GM12874 (cell line): Measurements from ENCODE around the gene LINGO3.
A peak's percentile ranks its signal among the peaks of the same experiment; 100 is the strongest.

Experiments
- TF ChIP-seq, protein P1 (sequence below): IDR thresholded peaks from 2 replicates; pipeline ENCODE4 v1.5.1; 2011; ENCODE audit warnings: low read depth, mild to moderate bottlenecking, control low read depth, low read length, moderate library complexity; ENCODE audit not compliant: insufficient read depth

LINGO3 gene

DNA sequence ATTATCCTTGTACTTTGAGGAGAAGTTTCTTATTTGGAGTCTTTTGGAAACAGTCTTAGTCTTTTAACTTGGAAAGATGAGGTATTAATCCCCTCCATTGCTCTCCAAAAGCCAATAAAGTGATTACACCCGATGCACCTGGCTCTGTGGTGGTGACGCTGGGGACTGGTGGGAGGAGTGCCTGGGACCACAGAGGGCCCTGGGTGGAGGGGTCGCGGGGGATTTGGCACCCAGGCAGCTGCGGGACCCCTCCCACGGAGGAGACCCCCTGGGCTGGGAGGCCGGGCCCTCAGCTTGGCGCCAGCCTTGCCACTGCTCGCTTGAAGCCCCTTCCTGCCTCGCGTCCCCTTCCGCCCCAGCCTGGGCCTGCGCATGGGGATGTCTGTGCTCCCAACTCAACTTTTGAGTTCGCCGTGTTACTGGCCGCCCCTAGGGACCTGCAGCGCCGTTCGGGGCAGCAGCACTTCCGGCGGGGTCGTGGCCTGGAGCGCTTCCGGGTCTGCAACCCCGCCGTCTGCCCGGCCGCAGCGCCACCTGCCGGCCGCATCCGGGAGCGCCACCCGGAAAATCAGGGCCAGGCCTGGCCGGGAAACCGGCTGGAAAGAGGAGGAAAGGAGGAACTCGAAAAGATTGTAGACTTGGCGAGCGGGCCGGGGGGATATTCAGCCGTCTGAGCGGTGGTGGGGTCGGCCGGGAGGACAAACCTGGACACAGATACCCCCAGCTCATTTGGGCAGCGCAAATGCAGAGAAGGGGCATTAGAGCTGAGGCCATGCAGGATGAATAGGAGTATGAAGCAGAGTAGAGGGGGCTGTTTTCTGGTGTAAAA, 34.4 kb downstream of the LINGO3 start:
- TF ChIP-seq, protein P1, sequence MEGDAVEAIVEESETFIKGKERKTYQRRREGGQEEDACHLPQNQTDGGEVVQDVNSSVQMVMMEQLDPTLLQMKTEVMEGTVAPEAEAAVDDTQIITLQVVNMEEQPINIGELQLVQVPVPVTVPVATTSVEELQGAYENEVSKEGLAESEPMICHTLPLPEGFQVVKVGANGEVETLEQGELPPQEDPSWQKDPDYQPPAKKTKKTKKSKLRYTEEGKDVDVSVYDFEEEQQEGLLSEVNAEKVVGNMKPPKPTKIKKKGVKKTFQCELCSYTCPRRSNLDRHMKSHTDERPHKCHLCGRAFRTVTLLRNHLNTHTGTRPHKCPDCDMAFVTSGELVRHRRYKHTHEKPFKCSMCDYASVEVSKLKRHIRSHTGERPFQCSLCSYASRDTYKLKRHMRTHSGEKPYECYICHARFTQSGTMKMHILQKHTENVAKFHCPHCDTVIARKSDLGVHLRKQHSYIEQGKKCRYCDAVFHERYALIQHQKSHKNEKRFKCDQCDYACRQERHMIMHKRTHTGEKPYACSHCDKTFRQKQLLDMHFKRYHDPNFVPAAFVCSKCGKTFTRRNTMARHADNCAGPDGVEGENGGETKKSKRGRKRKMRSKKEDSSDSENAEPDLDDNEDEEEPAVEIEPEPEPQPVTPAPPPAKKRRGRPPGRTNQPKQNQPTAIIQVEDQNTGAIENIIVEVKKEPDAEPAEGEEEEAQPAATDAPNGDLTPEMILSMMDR: peak; percentile 96

DNA sequence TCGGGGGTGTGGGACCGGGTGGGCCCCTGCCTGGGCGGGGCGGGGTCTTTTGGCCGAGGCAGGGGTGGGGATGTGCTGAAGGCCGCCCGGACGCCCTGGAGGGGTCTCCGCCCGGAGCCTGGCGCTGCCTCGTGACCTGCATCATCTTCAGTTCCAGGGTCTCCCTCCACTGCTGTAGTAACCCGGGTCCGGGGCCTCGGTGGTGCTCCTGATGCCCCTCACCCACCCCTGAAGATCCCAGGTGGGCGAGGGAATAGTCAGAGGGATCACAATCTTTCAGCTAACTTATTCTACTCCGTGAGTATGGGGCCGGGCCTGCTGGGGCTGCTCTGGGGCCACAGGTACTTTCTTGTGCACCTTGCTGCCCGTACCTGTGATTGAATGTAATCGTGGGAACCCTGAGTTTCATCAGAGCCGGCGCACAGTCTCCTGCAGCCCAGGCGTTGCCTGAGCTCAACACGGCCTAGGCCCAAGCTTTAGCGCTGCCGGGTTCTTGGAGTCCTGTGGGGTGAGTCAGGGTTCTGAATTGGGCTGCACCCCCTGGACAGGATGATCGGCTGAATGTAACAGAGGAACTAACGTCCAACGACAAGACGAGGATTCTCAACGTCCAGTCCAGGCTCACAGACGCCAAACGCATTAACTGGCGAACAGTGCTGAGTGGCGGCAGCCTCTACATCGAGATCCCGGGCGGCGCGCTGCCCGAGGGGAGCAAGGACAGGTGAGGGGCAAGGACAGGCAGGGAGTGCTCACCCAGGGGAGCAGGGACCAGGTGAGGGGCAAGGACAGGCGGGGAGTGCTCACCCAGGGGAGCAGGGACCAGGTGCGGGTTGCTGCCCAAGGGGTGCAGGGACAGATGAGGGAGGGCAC, 36.5 kb downstream of the LINGO3 start:
- TF ChIP-seq, protein P1: no peak

DNA sequence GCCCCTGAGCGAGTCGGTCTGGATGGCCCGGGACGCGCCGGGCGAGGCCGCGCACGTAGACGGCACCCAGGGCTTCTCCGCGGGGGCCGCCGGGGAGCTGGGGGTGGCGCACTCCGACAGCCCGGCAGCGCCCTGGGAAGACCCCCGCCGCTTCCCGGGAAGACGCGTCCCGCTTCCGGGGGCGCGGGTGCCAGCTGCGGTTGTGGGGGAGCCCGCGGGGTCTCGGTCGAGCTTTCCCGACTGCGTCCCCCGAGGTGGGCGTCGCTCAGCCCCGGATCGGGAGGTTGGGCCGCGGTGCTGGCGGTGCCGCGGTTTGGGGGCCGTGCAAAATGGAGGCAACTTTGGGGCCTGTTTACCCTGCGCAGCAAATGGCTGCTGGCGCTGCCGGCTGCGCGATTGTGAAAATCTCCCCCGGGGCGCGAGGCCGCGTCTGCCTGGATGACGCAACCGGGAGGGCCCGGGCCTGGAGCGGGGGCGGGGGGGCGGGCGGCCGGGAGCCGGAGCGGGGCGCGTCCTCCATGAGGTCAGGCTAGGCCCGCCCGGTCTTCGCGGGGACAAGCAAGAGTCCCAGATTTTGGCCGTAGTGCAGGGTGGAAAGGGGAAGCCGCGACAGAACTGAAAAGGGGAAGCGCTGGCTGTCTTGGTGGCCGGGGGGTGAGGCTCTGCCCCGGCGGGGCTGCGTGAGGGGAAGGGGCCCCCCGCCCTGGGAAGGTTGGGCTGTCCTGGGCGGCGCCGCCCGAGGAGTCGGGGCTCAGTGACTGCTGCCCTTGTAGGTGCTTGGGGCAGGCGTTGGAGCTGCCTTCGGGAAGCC, 37.3 kb downstream of the LINGO3 start:
- TF ChIP-seq, protein P1: no peak

DNA sequence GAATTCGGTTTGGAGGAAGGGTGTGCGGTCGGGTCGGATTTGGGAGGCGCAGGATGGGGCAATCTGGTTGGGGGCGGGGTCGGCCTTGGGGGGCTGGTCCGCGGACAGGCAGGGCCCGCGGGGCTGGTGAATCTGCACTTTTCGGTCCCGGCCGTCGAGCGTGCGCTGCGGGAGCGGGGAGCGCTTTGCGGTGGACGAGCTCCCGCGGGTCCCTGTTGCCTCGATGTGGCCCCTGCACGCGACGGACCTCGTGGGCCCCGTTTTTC, 37.9 kb downstream of the LINGO3 start:
- TF ChIP-seq, protein P1: no peak

DNA sequence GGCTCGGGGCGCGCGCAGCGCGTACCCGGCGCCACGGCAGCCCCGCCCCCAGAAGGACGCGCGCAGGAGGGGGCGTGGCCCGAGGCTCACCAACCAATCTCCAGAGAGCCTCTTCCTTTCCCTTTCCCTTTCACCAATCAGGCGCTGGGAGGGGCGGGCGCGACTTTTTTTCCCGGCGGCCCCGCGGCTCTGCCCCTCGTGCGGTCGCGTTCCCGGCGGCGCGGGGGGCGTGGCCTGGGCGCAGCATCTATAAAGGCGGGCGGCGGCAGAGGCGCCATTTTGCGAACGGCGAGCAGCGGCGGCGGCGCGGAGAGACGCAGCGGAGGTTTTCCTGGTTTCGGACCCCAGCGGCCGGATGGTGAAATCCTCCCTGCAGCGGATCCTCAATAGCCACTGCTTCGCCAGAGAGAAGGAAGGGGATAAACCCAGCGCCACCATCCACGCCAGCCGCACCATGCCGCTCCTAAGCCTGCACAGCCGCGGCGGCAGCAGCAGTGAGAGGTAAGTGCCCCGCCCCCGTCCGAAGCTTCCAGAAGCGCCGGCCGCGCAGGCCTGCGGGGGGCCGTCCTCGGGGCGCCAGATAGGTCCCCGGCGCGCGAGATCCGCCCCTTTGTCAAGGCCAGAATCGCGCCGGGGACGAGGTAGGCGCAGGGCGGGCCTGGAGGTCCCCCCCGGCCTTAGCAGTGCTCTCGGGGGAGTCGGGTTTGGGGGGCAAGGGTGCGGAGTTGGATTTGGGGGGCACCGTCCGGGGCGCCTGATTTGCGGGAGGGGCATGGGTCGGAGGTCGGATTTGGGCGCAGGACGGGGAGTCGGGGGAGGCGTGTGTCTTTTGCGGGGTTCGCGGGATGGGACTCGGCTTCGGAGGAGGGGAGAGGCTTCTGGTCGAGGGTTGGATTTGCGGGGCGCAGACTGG, 38.5 kb downstream of the LINGO3 start:
- TF ChIP-seq, protein P1: 0 out of 2 replicates have a peak, but pooled peaks have one; percentile 9

DNA sequence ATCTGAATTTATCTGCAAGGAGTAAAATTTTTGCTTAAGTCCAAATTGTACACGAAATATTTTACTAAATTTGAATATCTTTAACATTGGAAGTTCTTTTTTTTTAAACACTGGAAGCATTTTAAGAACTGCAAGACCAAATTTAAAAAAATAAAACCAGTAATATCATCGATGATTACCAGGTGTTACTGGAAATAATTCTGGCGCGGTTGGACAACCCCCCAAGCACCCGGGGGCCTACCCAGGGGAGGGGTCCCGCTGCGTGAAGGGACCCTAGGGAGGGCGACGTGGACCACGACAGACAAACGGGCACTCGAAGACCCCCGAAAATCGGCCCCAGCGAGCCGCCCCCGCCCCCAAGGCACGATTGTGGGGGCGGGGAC, 39.1 kb downstream of the LINGO3 start:
- TF ChIP-seq, protein P1: no peak
